ENCODE results near the gene TSKS. TPM values are rescaled to one million over a fixed set of nuclear protein-coding genes. Genes with fewer than 3 reads are reported as not detected.

The TSKS gene
- total RNA-seq, 4 donors from 2014 or later, result 0.22 to 0.81 TPM; not detected in 2

DNA sequence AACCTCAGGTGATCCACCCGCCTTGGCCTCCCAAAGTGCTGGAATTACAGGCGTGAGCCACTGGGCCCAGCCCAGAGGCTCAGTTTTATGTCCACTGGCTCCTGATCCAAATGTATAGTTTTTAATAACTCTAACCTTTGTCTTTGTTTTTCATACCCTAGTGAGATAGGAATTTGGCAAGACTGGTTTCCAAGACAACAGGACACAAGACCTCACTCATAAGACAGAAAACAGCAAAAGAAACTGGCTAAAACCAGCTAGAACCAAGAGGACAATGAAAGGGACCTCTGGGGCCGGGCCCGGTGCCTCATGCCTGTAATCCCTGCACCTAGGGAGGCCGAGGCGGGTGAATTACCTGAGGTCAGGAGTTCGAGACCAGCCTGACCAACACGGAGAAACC, 44.6 kb downstream of the TSKS start:
- no peak for DNase-seq
- TF ChIP-seq POLR2A (IDR thresholded peaks at IDR 0.05), result no peak
- TF ChIP-seq, protein P1, sequence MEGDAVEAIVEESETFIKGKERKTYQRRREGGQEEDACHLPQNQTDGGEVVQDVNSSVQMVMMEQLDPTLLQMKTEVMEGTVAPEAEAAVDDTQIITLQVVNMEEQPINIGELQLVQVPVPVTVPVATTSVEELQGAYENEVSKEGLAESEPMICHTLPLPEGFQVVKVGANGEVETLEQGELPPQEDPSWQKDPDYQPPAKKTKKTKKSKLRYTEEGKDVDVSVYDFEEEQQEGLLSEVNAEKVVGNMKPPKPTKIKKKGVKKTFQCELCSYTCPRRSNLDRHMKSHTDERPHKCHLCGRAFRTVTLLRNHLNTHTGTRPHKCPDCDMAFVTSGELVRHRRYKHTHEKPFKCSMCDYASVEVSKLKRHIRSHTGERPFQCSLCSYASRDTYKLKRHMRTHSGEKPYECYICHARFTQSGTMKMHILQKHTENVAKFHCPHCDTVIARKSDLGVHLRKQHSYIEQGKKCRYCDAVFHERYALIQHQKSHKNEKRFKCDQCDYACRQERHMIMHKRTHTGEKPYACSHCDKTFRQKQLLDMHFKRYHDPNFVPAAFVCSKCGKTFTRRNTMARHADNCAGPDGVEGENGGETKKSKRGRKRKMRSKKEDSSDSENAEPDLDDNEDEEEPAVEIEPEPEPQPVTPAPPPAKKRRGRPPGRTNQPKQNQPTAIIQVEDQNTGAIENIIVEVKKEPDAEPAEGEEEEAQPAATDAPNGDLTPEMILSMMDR (IDR thresholded peaks at IDR 0.05), result no peak
- H3K9me3 ChIP-seq, result no peaks in the 10 kb centered on the region
- H3K4me1 ChIP-seq, result peaks cover 3 to 6% of the 10 kb centered on the region in 2 donors
- peak overlapping the region in 1 of 3 donors; percentile 85 for H3K27ac ChIP-seq
- intact Hi-C loops (cut with DNase I), result no loop called here
- H3K4me3 ChIP-seq (replicated peaks in 1 of 3), result no peak overlapping the region
- H3K36me3 ChIP-seq, result no peaks in the 10 kb centered on the region
- H3K27me3 ChIP-seq, result no peaks in the 10 kb centered on the region
- 76 to 78% methylated on average over 8 of the region's 8 CpGs for WGBS, 2 donors

DNA sequence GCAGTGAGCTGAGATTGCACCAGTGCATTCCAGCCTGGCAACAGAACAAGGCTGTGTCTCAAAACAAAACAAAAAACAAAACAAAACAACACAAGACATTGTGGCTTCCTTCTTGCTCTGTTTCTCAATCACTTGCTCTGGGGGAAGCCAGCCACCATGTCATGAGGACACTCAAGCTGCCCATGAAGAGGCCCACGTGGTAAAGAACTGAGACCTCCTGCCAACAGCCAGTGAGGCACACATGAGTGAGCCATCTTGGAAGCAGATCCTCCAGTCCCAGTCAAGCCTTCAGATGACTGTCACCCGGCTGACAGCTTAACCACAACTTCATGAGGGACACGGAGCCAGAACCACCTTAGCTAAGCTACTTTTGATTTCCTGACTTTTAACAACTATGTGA, 47.0 kb downstream of the TSKS start:
- Histone ChIP-seq H3K4me1 (peaks cover 3 to 6% of the 10 kb centered on the region in 2 donors), H3K4me3 (replicated peaks in 1 of 3) (no peak overlapping the region), H3K9me3 (no peaks in the 10 kb centered on the region), H3K27ac (no peak overlapping the region), H3K27me3 (no peaks in the 10 kb centered on the region), H3K36me3 (no peaks in the 10 kb centered on the region)
- no peak for TF ChIP-seq POLR2A (IDR thresholded peaks at IDR 0.05)
- TF ChIP-seq, protein P1 (IDR thresholded peaks at IDR 0.05), result no peak
- peak in 1 of 2 donors; percentile 6 for DNase-seq
- intact Hi-C loops (cut with DNase I), result no loop called here
- WGBS, 2 donors, result 62 to 64% methylated on average over 3 of the region's 3 CpGs

DNA sequence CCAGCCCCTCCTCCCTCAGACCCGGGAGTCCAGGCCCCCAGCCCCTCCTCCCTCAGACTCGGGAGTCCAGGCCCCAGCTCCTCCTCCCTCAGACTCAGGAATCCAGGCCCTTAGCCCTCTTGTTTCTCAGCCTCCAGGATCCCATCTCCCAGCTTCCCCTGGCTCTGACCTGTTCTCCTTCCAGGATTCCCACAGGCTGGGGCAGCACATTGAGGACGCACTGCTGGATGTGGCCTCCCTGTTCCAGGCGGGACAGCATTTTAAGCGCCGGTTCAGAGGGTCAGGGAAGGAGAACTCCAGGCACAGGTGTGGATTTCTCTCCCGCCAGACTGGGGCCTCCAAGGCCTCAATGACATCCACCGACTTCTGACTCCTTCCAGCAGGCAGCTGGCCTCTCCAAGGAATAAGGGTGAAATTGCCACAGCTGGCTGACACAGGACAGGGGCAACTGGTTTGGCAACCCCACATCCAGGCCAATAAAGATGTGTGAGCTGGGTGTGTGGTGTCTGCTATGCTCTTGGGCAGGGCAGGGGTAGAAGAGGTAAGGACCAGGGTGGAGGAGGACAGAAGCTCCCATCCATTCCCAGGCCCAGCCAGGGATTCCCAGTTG, 49.8 kb downstream of the TSKS start:
- DNase-seq, result no peak
- H3K4me1 ChIP-seq, result peaks cover 3% of the 10 kb centered on the region in 2 donors
- H3K27ac ChIP-seq, result no peak overlapping the region
- intact Hi-C loops (cut with DNase I), result no loop called here
- H3K36me3 ChIP-seq, result no peaks in the 10 kb centered on the region
- TF ChIP-seq POLR2A (IDR thresholded peaks at IDR 0.05), result no peak
- TF ChIP-seq, protein P1 (IDR thresholded peaks at IDR 0.05), result no peak
- H3K9me3 ChIP-seq, result no peaks in the 10 kb centered on the region
- no peak overlapping the region for H3K4me3 ChIP-seq (replicated peaks in 1 of 3)
- H3K27me3 ChIP-seq, result no peaks in the 10 kb centered on the region
- WGBS, 2 donors, result 71 to 76% methylated on average over 7 of the region's 8 CpGs

DNA sequence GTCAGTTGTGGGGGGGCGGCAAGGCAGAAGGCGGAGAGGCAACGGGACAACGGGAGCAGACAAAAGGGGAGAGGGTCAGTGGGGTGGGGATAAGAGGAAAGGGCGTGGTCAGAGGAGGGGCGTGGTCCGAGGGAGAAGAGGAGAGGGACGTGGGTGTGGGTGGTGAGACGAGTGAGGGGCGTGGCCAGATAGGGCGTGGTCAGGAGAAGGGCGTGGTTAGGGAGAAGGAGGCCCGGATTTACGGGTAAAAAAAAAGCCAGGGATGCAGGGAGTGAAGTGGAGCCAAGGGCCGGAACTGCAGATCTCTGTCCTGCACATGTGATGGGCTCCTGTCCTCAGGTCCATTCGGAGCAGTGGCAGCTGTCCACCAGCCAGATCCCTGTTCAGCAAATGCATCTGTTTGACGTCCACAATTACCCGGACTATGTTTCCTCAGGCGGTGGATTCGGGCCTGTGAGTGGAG, 50.7 kb downstream of the TSKS start:
- H3K4me3 ChIP-seq (replicated peaks in 1 of 3), result no peak overlapping the region
- no peak for DNase-seq
- 66 to 73% methylated on average over 20 of the region's 20 CpGs for WGBS, 2 donors
- H3K27ac ChIP-seq, result no peak overlapping the region
- H3K9me3 ChIP-seq, result no peaks in the 10 kb centered on the region
- intact Hi-C loops (cut with DNase I), result no loop called here
- TF ChIP-seq POLR2A (IDR thresholded peaks at IDR 0.05), result no peak
- TF ChIP-seq, protein P1 (IDR thresholded peaks at IDR 0.05), result no peak
- H3K36me3 ChIP-seq, result no peaks in the 10 kb centered on the region
- H3K27me3 ChIP-seq, result no peaks in the 10 kb centered on the region
- no peaks in the 10 kb centered on the region for H3K4me1 ChIP-seq

DNA sequence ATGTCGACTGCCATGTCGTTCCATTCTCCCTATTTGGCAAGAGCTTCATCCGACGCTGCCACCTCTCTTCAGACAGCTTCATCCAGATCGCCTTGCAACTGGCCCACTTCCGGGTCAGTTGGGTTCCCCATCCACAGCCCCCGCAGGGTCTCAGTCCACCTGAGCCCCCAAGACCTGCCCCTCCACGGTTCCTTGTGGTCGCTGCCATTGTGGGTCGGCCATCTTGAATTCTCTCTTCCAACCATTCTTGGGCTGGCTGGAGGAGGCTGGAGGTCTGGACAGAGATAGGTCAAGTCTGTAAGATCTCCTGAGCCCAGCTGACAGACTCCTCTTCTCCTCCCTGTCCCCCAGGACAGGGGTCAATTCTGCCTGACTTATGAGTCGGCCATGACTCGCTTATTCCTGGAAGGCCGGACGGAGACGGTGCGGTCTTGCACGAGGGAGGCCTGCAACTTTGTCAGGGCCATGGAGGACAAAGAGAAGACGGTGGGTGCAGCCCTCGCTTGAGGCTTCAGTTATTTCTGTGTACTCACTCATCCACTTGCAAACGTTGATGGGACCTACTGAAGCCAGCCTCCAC, 52.6 kb downstream of the TSKS start:
- Histone ChIP-seq H3K27me3 (no peaks in the 10 kb centered on the region), H3K27ac (no peak overlapping the region), H3K36me3 (no peaks in the 10 kb centered on the region), H3K4me1 (no peaks in the 10 kb centered on the region), H3K4me3 (replicated peaks in 1 of 3) (no peak overlapping the region), H3K9me3 (no peaks in the 10 kb centered on the region)
- TF ChIP-seq POLR2A (IDR thresholded peaks at IDR 0.05), result no peak
- TF ChIP-seq, protein P1 (IDR thresholded peaks at IDR 0.05), result no peak
- 90 to 91% methylated on average over 20 of the region's 20 CpGs for WGBS, 2 donors
- DNase-seq, result no peak
- intact Hi-C loops (cut with DNase I), result no loop called here

Measured in thyroid gland (tissue), 4 donors.